Activated T-cell treated with anti-CD3 and anti-CD28 coated beads for 1 hour (primary cell): ENCODE measurements around the gene CKAP5.
"Not testable (repeated sequence)": the region's sequence is repeated elsewhere in the genome, so short reads cannot be mapped to it uniquely, and the experiment has no call there.

Experiments used
- DNase-seq: peaks from one replicate; pipeline ENCODE4 v3.0.0-alpha.2; 2020; ENCODE audit warnings: low read depth

Gene CKAP5

DNA sequence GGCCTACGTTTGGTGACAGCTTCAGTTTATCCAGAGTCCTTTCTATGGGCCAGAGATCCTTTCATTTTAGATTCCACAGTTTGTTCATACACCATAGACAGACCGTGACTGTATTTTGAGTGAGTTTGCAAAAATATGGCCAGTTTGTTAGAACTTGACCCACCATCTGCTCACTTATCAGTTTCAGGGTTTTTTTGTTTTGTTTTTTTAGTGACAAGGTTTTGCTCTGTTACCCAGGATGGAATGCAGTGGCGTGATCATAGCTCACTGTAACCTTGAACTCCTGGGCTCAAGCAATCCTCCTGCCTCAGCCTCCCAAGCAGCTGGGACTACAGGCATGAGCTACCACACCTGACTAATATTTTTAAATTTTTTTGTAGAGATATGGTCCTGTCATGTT lies 9.1 kb upstream of the CKAP5 start:
- no peak for DNase-seq

DNA sequence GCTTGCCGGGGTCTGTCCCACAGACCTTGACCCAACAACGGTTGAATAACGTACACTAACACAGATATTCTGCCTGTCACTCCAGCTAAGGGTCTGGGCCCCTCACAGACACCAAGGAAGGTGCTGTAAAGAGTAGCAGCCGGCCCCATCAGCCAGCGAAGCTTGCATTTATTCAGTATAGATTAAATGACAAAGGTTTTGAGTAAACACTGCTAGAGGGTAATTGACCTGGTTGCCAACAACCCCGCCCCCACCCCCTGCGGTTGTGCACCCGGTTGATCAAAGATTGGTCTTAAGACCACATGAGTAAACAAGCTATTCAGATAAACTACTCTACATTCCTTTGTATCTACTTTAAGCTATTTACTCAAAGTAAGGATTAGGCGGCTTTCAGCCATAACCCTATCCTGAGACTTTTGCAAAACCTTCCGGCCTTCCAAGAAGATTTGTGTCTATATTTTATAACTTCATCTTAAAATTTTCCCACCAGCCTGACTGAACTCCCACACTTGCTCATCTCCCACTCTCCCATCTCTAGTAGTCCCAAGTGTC lies 4.8 kb upstream of the CKAP5 start:
- no peak for DNase-seq

DNA sequence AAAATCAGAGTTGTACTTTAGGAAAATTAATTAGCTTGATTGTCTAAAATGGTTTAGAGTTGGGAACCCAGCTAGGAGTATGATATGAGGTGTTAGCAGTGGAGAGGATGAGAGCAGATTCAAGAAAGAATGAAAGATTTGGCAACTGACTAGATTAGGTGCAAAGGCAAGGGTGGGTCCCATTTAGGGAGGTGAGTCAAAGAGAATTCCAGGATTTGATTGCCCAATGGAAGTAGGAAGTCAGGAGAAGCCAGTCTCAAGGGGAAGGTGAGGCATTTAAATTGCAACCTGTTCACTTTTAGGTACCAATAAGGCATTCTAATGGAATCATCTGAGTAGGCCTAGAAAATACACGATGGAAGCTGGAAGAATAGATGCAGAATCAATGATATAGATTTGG lies 3.6 kb upstream of the CKAP5 start:
- no peak for DNase-seq

DNA sequence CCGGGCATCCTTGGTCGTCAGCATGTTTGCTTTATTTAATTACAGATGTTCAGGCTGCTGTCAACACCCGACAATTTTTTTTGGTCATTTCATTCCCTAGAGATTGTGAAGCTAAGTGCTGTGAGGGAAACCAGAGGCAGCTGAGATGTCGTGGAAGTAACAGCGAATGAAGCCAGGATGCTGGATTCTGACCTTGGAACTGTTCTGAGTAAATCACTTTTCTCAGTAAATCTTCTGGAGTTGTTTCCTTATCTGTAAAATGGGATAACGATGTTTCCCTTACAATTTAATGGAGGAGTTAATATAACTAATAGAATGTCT lies 390 bp upstream of the CKAP5 start:
- DNase-seq: no peak

DNA sequence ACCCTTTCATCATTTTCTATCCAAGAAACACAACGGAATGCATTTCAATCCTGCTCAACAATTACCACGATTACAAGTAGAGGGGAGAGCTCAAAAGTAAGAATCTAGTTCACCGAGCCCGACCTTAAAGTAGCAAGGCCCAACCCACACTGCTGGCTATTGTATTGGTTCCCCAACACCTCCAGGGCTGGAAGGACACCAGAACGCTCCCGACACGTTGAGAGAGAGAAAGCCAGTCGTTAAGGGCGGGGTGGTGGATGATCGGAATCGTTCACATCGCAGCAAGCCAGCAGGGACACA lies 690 bp downstream of the CKAP5 start:
- DNase-seq: no peak

DNA sequence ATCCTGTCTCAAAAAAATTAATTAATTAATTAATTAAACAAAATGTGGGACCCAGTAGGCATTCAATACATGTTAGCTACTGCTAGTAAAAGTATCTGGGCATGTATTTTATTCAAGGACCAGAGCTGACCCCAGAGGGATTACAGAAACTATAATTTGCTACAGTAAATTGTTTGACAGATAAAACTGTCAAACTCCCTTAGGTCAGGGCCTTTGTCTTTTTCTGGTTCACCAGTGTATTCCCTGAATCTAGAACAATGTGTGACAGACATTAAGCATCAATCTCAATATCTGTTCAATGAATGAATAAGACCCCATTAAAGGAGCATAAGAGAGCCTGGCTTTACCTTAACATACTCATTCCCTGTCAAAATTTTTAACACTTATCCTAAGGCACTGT lies 6.0 kb downstream of the CKAP5 start:
- no peak for DNase-seq

DNA sequence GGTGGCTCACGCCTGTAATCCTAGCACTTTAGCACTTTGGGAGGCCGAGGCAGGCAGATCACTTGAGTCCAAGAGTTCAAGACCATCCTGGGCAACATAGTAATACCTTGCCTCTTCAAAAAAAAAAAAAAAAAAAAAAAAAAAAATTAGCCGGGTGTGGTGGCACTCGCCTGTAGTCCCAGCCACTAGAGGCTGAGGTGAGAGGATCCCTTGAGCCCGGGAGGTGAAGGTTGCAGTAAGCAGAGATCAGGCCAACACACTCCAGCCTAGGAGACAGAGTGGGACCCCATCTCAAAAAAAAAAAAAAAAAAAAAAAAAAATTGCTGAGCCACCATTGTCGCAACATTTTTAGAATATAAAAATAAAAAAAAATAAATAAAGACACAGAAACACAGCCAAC lies 7.6 kb downstream of the CKAP5 start:
- DNase-seq: no peak

DNA sequence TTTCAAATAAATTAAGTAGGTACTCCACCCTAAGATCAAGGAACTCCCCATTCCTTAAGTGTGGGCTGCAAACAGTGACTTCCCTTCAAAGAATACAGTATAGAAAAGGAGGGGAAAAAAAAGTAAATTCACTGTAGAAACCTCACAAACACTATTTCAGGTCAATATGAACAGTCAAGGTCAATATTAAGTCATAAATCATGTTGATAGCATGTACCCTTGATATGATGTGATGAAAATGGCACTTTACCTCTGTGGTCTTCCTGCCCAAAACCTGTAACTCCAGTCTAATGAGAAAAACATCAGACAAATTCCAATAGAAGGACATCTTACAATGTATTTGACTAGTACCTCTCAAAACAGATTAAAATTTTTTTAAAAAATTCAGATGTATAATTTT lies 8.2 kb downstream of the CKAP5 start:
- no peak for DNase-seq

DNA sequence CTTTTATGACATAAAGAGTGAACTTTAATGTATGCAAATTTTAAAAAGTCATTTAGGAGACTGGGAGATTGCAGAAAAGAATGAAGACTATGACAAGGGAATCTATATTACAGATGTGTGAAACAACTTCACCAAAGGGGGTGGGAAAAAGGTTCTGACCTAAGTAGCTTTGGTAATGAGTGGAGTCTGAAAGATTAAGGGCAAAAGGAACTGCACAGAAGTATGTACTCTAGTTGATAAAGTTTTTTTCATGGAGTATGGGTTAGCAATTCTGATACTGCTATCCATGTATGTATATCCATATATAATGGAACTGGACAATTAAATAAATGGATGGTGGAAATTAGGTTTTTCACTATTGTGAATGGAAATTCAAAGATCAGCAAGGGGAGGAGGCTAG lies 9.2 kb downstream of the CKAP5 start:
- no peak for DNase-seq

DNA sequence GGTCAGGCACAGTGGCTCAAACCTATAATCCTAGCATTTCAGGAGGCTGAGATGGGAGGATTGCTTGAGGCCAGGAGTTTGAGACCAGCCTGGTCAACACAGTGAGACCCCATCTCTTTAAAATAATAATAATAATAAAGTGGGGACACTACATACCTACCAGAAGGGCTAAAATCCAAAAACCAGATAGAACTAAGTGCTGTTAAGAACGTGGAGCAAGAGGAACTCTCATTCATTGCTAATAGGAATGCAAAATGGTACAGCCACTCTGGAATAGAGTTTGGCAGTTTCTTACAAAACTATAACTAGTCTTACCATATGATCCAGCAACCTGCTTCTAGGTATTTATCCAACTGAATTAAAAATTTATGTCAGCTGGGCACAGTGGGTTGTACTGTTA lies 9.6 kb downstream of the CKAP5 start:
- no peak for DNase-seq

DNA sequence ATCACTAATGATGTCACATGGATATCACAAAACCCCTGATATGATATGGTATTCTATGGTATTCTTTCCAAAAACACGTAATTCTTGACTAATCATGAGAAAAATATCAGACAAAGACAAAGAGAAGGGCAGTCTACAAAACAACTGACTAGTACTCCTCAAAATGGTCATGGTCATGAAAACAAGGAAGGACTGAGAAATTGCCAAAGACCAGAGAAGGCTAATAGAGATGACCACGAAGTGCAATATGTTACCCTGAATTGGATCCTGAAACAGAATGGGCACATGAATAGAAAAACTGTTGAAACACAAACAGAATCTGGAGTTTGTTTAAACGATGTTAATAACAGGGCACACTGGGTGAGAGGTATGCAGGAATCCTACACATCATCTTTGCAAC lies 10.2 kb downstream of the CKAP5 start:
- no peak for DNase-seq

DNA sequence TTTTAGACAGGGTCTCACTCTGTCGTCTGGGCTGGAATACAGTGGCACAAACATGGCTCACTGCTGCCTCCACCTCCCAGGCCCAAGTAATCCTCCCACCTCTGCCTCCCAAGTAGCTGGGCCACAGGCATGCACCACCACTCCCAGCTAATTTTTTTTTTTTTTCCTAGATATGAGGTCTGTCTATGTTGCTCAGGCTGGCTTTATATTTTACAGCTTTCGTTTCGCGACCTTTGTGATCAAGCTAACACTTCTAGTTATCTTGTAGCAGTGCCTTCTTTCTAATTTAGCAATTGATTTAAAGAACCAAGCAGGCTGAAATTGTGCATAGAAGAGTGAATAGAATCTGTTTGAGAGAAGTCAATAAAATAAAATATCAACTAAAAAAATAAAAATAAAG lies 11.3 kb downstream of the CKAP5 start:
- DNase-seq: no peak

DNA sequence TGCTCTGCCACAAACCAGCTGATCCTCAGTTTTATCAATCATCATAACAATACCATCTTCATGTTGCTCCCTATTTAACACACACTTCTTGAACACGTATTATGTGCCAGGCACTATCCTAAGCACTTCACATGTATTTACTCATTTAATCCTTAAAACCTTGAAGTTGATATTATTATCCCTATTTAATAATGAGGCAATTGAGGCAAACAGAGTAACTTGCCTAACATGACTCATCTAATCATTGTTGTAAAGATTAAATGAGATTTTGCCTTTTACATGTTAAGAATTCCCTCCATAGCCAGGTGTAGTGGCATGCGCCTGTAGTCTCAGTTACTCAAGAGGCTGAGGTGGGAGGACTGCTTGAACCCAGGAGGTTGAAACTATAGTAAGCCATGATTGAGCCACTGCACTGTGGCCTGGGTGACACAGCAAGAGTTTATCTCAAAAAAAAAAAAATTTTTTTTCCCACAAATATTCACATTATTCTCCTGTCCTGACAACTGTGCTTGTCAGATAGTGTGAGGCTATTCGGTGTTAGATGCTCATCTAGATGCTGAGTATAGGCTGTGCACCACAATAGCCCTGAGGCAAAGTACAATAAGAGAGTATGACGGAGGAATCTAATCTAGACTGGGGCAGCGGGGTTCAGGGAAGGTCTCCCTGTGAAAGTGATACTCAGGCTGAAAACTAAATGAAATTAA lies 13.4 kb downstream of the CKAP5 start:
- no peak for DNase-seq

DNA sequence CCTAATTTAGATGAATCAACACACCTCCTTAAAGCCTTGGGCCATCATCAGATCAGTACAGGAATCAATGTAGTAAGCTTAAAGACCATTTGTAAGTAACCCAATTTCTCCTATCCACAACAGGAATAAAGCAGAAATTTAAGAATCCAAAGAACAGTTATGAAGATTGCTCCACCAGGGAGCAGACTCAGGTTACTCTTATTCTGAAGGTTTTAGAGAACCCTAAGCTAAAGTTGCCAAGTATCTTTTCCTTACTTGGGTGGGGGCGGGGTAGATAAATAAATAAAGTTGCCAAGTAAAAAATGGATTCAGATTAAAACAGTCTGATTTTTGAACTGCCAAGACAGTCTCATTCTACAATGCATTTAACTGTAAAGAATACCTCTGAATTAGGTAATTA lies 18.1 kb downstream of the CKAP5 start:
- DNase-seq: no peak

DNA sequence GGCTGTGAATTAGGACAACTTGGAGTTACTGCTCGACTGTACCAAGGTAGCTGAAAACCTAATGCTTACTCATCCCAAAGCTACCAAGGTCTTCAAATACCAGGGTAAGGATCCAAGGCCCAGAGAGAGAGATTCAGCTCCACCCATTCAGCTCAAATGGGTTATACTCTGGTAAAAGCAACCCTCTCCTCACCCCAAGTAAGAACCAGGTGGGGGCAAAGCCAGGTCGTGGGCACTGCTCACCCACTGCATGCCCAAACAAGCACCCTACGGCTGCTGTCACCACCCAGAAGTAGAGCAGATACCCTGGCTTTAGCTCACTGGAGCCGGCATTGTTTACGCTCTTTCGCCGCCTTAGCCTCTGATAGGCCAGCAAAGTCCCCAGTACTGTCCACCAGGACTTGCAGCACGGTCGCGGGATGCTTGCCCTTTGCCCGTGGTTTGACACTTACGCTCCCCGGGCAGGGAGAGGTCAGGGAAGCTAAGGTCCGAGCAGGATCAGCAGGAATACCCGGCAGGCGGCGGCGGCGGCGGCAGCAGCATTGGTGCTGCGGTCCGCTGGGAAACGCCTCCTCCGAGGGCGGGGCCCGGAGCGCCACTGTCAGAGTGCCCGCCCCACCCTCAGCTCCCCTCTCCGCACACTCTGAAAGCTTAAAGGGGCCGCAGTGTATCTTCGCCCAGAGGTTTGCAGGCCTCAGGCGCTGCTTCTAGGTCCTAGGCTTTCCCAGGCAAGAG lies 19.6 kb downstream of the CKAP5 start:
- DNase-seq: peak; percentile 56

DNA sequence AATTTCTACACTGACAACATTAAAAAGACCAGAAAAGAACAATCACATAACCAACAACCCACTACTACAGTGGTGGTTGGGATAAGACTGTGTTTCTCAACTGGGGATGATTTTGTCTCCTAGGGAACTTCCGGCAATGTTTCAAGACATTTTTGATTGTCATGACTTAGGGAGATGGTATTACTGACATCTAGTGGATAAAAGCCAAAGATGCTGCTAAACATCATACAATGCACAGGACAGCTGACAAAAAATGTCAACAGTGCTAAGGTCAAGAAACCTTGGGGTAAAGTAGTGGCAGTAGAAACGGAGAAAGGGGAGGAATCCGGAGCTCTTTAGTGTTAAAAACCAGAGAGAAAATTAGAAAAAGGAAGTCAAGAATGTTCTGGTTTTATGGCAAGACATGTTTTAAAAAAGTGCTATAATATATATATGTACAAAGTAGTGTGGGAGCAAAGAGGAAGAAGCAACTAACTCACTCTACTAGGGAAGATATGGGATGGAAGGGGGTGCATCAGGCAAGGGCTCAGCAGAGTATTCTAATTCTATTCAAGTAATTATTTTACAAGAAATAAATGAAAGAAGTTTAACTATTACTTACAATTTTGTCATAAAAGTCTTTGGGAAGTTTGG lies 37.2 kb downstream of the CKAP5 start:
- no peak for DNase-seq

DNA sequence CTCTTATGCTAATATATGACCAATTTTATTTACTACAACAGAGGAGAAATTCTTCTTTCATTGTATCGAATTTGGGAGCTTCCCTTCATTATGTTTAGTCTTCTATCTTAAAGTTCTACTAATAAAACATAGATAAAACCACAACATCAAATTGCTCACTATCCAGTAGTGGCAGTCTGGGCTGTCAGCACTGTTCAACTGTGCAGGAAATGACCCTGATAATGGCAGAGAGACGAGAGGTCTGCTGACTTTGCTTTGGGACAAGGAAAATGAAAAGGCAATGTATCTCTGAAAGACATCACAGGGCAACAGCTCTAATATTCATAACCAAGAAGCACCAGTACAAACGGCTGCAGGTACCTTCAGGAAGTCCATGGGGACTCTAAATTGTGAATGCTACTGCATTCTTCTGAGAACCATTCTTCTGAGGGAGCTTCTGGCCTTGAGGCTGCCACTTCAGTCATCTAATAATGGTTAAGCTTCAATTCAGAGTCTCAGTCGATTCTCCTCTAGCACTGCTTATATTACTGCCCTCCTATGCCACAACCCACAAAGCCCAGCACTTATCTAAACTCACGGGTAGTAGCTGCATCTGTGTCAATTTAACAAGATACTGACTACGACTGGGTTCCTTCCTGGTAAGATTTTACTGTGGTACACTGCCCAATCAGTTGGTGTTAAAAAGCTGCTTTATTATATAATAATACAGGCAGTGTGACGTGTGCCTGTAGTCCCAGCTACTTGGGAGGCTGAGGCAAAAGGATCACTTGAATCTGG lies 44.2 kb downstream of the CKAP5 start:
- DNase-seq: no peak

DNA sequence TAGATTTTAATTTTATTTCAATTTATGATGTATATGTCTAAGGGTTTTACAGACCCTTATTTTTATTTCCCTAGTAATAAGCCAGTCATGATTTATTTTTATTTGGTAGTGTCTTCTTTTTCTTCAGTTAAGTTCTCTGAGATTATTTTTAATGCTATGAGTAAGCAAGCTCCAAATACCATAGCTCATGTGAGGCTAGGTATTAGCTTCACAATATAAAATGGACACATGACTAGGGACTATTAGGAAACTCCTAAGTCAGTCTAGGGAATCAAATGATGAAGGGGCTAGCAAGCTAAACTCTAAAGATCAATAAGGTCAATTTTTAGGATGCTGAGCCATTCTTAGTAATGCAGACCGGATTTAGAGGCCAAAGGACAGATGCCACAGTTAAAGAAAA lies 45.9 kb downstream of the CKAP5 start:
- no peak for DNase-seq

DNA sequence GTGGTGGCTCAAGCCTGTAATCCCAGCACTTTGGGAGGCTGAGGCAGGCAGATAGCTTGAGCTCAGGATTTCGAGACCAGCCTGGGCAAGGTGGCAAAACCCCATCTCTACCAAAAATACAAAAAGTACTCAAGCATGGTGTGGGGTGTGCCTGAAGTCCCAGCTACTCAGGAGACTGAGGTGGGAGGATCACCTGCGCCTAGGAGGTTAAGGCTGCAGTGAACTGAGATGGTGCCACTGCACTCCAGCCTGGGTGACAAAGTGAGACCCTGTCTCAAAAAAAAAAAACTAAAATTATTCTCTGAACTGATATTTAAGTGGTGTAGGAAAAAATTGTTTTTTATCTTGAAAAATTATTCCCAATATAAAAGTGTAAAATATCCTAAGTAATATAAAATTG lies 46.4 kb downstream of the CKAP5 start:
- not testable (repeated sequence) for DNase-seq

DNA sequence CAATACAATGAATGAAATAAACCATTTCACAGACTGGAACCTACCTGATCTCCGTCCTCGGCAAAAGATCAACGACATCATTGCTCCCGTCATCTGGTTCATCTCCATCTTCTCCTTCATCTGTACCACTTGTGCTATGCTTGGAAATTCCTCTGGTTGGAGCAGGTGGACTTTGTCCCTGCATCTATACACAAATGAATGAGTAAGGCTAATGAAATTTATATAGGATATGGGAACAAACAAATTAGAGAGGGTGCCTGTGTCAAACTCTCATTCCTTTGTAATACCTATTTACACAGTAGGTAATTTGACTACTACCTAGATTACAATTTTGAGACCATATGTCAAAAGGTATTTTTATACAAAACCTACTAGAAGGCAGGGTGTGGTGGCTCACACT lies 67.7 kb downstream of the CKAP5 start:
- DNase-seq: no peak

DNA sequence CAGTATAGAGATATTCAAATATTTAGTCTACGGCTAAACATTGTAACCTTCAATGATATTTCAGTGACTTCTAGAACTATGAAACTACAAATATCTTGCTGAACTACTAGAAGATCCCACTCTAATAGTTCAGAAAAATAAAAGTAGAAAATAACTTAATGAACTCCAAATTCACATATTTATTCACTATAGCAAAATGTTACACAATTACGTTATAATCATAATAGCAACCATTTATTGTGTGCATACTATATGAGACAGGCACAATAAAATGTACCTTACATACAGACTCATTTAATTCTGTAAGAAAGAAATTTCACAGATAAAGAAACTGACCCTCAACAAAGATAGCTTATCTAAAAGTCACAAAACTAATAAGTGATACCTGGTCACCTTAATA lies 69.2 kb downstream of the CKAP5 start:
- DNase-seq: no peak

DNA sequence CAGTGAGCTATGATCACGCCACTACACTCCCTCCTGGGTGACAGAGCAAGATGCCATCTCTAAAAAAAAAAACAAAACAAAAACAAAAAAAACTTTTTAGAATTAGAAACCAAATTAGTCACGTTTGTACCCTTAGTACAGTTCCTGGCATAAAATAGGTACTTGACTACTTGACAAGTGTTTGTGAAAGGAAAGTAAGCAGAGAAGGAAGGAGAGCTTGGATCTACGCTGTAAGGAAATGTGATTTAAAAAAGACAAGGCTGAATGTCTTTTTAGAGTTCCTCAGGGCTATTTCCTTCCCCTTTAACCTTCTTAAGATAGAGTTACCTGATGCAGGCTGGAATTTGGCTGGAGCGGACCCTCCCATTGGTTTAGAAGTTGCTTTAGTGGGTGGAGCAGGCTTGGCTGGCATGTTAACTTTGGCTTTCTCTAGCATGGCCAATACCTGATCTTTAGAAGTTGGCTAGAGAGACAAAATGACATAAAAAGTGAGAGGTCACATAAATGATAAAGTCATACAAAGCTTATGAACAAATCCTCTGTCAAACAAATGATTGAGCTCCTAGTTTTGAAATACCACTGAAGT lies 76.4 kb downstream of the CKAP5 start:
- DNase-seq: no peak

DNA sequence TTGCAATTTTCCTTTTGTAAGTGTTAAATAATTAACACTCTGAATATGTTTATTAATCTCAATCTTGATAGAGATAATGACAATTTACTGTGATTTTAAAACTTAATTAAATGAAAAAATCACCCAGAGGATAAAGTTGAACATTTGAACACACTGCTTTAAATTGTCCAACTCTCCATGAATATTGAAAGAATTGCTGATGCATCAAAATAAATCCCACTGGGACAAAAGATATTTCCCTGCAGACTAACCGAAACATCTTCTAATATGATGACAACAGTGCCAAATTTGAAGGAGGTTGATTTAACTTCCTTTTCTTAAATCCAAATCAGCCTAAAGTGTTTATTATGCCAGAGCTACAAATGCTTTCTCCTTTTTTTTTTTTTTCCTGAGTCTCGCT lies 79.4 kb downstream of the CKAP5 start:
- no peak for DNase-seq
